HepG2 (cell line): ENCODE results near the gene MAP2K5. TPM values are rescaled to one million over a fixed set of nuclear protein-coding genes. Genes with fewer than 3 reads are reported as not detected.

ENCODE experiments used
- ATAC-seq: fragments of 200-7000 bp; cut with Tn5 transposase; 3 replicates; pipeline ENCODE4 v1.9.1; 2020; ENCODE audit warnings: mild to moderate bottlenecking, moderate library complexity
- BruUV-seq: library from RNA; stranded (reverse); fragments of 400-500 nt; replicated peaks from 2 replicates; lab custom pipeline; 2021; lab: Mats Ljungman, UMichigan
- CTCF ChIA-PET: fragments of 300-600 bp; formaldehyde crosslinking; extraction: SDS; loops from one replicate; lab custom pipeline; 2021; ENCODE audit warnings: low total read pairs, inconsistent platforms, low intra/inter-chr PET ratio; lab: Yijun Ruan, JAX
- POLR2A ChIA-PET: fragments of 350-600 bp; sonication (Branson Sonifier 250); formaldehyde crosslinking; loops from one replicate; lab custom pipeline; 2020; ENCODE audit warnings: antibody characterized with exemption, inconsistent platforms; lab: Yijun Ruan, JAX
- DNase-seq: peaks from one replicate; pipeline ENCODE4 v3.0.0-alpha.2; 2015; ENCODE audit warnings: low spot score
- FAIRE-seq: peaks from 3 replicates; lab custom pipeline; 2011; peaks lifted over from hg19 to GRCh38; lab: Jason Lieb, UNC
- H2AFZ ChIP-seq: one replicate; pipeline ENCODE4 v1.6.1; 2011; ENCODE audit warnings: low read length, inconsistent platforms
- H3K27ac ChIP-seq: fragments of 300-600 bp; 3 replicates; pipeline ENCODE4 v1.8.0; 2011; ENCODE audit warnings: mixed run types, mild to moderate bottlenecking, mixed read lengths, low read length, inconsistent platforms; ENCODE audit not compliant: insufficient read depth; ENCODE audit errors: extremely low read length
- H3K27me3 ChIP-seq, 2 experiments: fragments of 200-600 bp in 1 of 2; 2 replicates in 1 of 2; 3 replicates in 1 of 2; pipeline versions ENCODE4 v1.6.0 to v1.8.0; 2011; ENCODE audit warnings: low read length in 2 of 2, mild to moderate bottlenecking in 2 of 2, moderate library complexity in 2 of 2, inconsistent platforms in 1 of 2; ENCODE audit not compliant: insufficient read depth in 2 of 2, control insufficient read depth in 1 of 2
- H3K36me3 ChIP-seq, 2 experiments: fragments of 200-600 bp in 1 of 2; replicated peaks in 1 of 2; 2 replicates in 1 of 2; 3 replicates in 1 of 2; pipeline versions ENCODE4 v1.5.1 to v1.8.0; 2011; ENCODE audit warnings: low read length in 2 of 2, inconsistent platforms in 1 of 2; ENCODE audit not compliant: insufficient read depth in 2 of 2, control insufficient read depth in 1 of 2
- H3K4me1 ChIP-seq: 2 replicates; pipeline ENCODE4 v1.5.1; 2012; ENCODE audit warnings: low read length, inconsistent platforms; ENCODE audit not compliant: insufficient read depth
- H3K4me2 ChIP-seq: 2 replicates; pipeline ENCODE4 v1.6.0; 2011; ENCODE audit warnings: low read depth, low read length, inconsistent platforms
- H3K4me3 ChIP-seq, 3 experiments: fragments of 200-600 bp in 1 of 3; sonication (generic), shearing (Covaris generic) in 1 of 3; replicated peaks in 1 of 3; 2 replicates each; pipeline ENCODE4 v1.5.1; 2011 to 2016; ENCODE audit warnings: low read length in 3 of 3, inconsistent platforms in 2 of 3, low read depth in 2 of 3, mild to moderate bottlenecking in 2 of 3, control low read depth in 1 of 3, mixed read lengths in 1 of 3; ENCODE audit not compliant: insufficient read depth in 1 of 3
- H3K79me2 ChIP-seq: one replicate; pipeline ENCODE4 v1.6.1; 2011; ENCODE audit warnings: low read length, inconsistent platforms; ENCODE audit not compliant: insufficient read depth
- H3K9ac ChIP-seq: 2 replicates; pipeline ENCODE4 v1.6.0; 2011; ENCODE audit warnings: mild to moderate bottlenecking, low read depth, low read length, inconsistent platforms; ENCODE audit not compliant: insufficient read depth
- H3K9me3 ChIP-seq: 2 replicates; pipeline ENCODE4 v1.5.1; 2012; ENCODE audit warnings: mild to moderate bottlenecking, low read length
- H4K20me1 ChIP-seq: 2 replicates; pipeline ENCODE4 v1.6.0; 2011; ENCODE audit warnings: inconsistent platforms, mild to moderate bottlenecking, low read length, moderate library complexity; ENCODE audit not compliant: insufficient read depth
- NFYC ChIP-seq: IDR thresholded peaks from 2 replicates; pipeline ENCODE4 v1.6.1; 2016; ENCODE audit warnings: missing genetic modification reagents, missing compliant biosample characterization
- SCMH1 ChIP-seq: sonication (generic); formaldehyde crosslinking; IDR thresholded peaks from 2 replicates; pipeline ENCODE4 v1.9.0; 2021; ENCODE audit warnings: missing genetic modification reagents, mild to moderate bottlenecking, borderline replicate concordance
- SP4 ChIP-seq: sonication (generic); formaldehyde crosslinking; IDR thresholded peaks from 2 replicates; pipeline ENCODE4 v1.8.1; 2023; ENCODE audit warnings: mild to moderate bottlenecking, missing genetic modification reagents
- ZFP91 ChIP-seq: sonication (generic); formaldehyde crosslinking; IDR thresholded peaks from 2 replicates; pipeline ENCODE4 v1.9.0; 2022; ENCODE audit warnings: missing genetic modification reagents, mild to moderate bottlenecking, borderline replicate concordance
- ZNF543 ChIP-seq: sonication (generic); formaldehyde crosslinking; IDR thresholded peaks from 2 replicates; pipeline ENCODE4 v1.4.0; 2020; ENCODE audit warnings: mild to moderate bottlenecking, missing genetic modification reagents
- ZNF670 ChIP-seq: sonication (generic); formaldehyde crosslinking; IDR thresholded peaks from 2 replicates; pipeline ENCODE4 v1.8.0; 2022; ENCODE audit warnings: mild to moderate bottlenecking, missing genetic modification reagents, borderline replicate concordance
- ZSCAN29 ChIP-seq: sonication (generic); formaldehyde crosslinking; conservative IDR thresholded peaks from 2 replicates; pipeline ENCODE4 v1.4.0; 2020; ENCODE audit warnings: mild to moderate bottlenecking, missing genetic modification reagents
- WGBS: methylation state at CpG from one replicate; pipeline ENCODE4 v1.1.6; 2017; ENCODE audit warnings: low lambda C conversion rate; 5-methylcytosine and 5-hydroxymethylcytosine counted together
- in situ Hi-C: cut with HindIII; loops from 2 replicates; pipeline ENCODE4 v1.10.0; 2017; ENCODE audit warnings: low pct_unique_long_range_greater_than_20kb; ENCODE audit not compliant: extremely low pct_ligation_motif_present
- intact Hi-C: fragments of 100-400 bp; cut with micrococcal nuclease; formaldehyde crosslinking; loops from one replicate; pipeline ENCODE4 v1.10.0; 2022; ENCODE audit not compliant: unreplicated experiment
- polyA plus RNA-seq, 8 experiments: library from polyadenylated mRNA; depleted of rRNA in 3 of 8; stranded (reverse) in 7 of 8; unstranded in 1 of 8; fragments of >200 nt; fragmentation: Illumina TruSeq in 4 of 8; extraction: Trizol in 4 of 8; gene quantifications; 2 replicates each; pipeline versions ENCODE4 v1.2.1 to v1.2.3, GENCODE V29; 2011 to 2016; ENCODE audit warnings: low read depth in 4 of 8, missing spikeins in 1 of 8, mixed read lengths in 1 of 8; ENCODE audit not compliant: insufficient read depth in 1 of 8
- total RNA-seq, 5 experiments: library from RNA; depleted of rRNA; stranded (reverse); fragments of >200 nt; fragmentation: Illumina TruSeq; extraction: Trizol; gene quantifications; 2 replicates each; pipeline ENCODE4 v1.2.3, GENCODE V29; 2016; ENCODE audit warnings: low read depth in 1 of 5
- TF ChIP-seq, protein P1 (sequence below): IDR thresholded peaks from 2 replicates; pipeline ENCODE4 v1.6.1; 2016; ENCODE audit warnings: missing compliant biosample characterization, missing genetic modification reagents, borderline replicate concordance

Gene MAP2K5
- total and polyA plus RNA-seq, 2 of the 13 experiments (the other 11 are each of a cell fraction or from before 2014, with no cell fraction given): 4.0 to 4.3 TPM

GRCh38 chr15:67700023-67700422 lies 157.5 kb downstream of the MAP2K5 start (continued):
- TF ChIP-seq ZNF670 (CRISPR knock-in tag) (no peak), NFYC (CRISPR knock-in tag) (no peak), ZNF543 (CRISPR knock-in tag) (no peak), SP4 (no peak), ZSCAN29 (no peak), ZFP91 (CRISPR knock-in tag) (no peak)
- TF ChIP-seq, protein P1, sequence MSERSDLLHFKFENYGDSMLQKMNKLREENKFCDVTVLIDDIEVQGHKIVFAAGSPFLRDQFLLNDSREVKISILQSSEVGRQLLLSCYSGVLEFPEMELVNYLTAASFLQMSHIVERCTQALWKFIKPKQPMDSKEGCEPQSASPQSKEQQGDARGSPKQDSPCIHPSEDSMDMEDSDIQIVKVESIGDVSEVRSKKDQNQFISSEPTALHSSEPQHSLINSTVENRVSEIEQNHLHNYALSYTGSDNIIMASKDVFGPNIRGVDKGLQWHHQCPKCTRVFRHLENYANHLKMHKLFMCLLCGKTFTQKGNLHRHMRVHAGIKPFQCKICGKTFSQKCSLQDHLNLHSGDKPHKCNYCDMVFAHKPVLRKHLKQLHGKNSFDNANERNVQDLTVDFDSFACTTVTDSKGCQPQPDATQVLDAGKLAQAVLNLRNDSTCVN (CRISPR knock-in tag): no peak

- Histone ChIP-seq H2AFZ (no peak overlapping the region), H3K36me3 (peaks cover 0 to 4% of the 10 kb centered on the region in 2 experiments; a peak in 1 of 5 replicates), H3K9me3 (no peaks in the 10 kb centered on the region), H4K20me1 (no peaks in the 10 kb centered on the region), H3K79me2 (no peaks in the 10 kb centered on the region), H3K4me3 (no peak overlapping the region), H3K4me1 (no peaks in the 10 kb centered on the region), H3K27me3 (no peaks in the 10 kb centered on the region), H3K9ac (no peak overlapping the region), H3K27ac (no peak overlapping the region), H3K4me2 (no peak overlapping the region)
- in situ Hi-C loops (no loop called here), intact Hi-C loops (no loop called here)
- ChIA-PET CTCF (no interaction called here), POLR2A (no interaction called here)
- BruUV-seq: no TSS peak
- no peak for TF ChIP-seq SCMH1
- WGBS: 100% methylated on average over 2 of the region's 2 CpGs
- DNase-seq (no peak), ATAC-seq (no peak), FAIRE-seq (no peak)
Observed at GRCh38 chr15:67701669-67702068, 159.2 kb downstream of the MAP2K5 start.
